HepG2 (cell line): Measurements from ENCODE around the gene TRPT1. TPM values are rescaled to one million over a fixed set of nuclear protein-coding genes. Genes with fewer than 3 reads are reported as not detected.
A peak's percentile ranks its signal among the peaks of the same experiment; 100 is the strongest.

Experiments used
- ATF7 ChIP-seq, 2 experiments: fragments of 450-650 bp in 1 of 2; sonication (generic) in 1 of 2; formaldehyde crosslinking in 1 of 2; IDR thresholded peaks; 2 replicates each; pipeline versions ENCODE4 v1.4.0 to v1.6.1; 2016 to 2020; ENCODE audit warnings: antibody characterized with exemption in 1 of 2, mild to moderate bottlenecking in 1 of 2, missing genetic modification reagents in 1 of 2
- CENPT ChIP-seq: sonication (generic); formaldehyde crosslinking; IDR thresholded peaks from 2 replicates; pipeline ENCODE4 v1.8.0; 2022; ENCODE audit warnings: low read depth, mild to moderate bottlenecking, moderate library complexity, missing genetic modification reagents
- EEA1 ChIP-seq: sonication (generic); formaldehyde crosslinking; IDR thresholded peaks from 2 replicates; pipeline ENCODE4 v1.5.1; 2020; ENCODE audit warnings: mild to moderate bottlenecking, missing genetic modification reagents, borderline replicate concordance
- GLMP ChIP-seq: sonication (generic); formaldehyde crosslinking; IDR thresholded peaks from 2 replicates; pipeline ENCODE4 v1.9.0; 2021; ENCODE audit warnings: missing genetic modification reagents, mild to moderate bottlenecking, borderline replicate concordance
- IRF2 ChIP-seq: IDR thresholded peaks from 2 replicates; pipeline ENCODE4 v1.6.1; 2018; ENCODE audit warnings: missing genetic modification reagents, missing compliant biosample characterization
- JUN ChIP-seq: sonication (generic); formaldehyde crosslinking; IDR thresholded peaks from 2 replicates; pipeline ENCODE4 v1.4.0; 2020; ENCODE audit warnings: mild to moderate bottlenecking, missing genetic modification reagents
- KLF15 ChIP-seq: sonication (generic); formaldehyde crosslinking; IDR thresholded peaks from 2 replicates; pipeline ENCODE4 v1.8.1; 2023; ENCODE audit warnings: borderline replicate concordance, mild to moderate bottlenecking, inconsistent platforms, missing genetic modification reagents, mixed read lengths
- MIER2 ChIP-seq: IDR thresholded peaks from 2 replicates; pipeline ENCODE4 v1.6.1; 2016; ENCODE audit warnings: missing biosample characterization, missing genetic modification reagents
- MIXL1 ChIP-seq: IDR thresholded peaks from 2 replicates; pipeline ENCODE4 v1.6.1; 2016
- REPIN1 ChIP-seq: sonication (generic); formaldehyde crosslinking; IDR thresholded peaks from 2 replicates; pipeline ENCODE4 v1.8.0; 2022; ENCODE audit warnings: missing genetic modification reagents, low read depth, mild to moderate bottlenecking, borderline replicate concordance
- SMAD1 ChIP-seq: sonication (generic); formaldehyde crosslinking; IDR thresholded peaks from 2 replicates; pipeline ENCODE4 v1.4.0; 2020; ENCODE audit warnings: missing genetic modification reagents, low read depth, mild to moderate bottlenecking, borderline replicate concordance
- SPEN ChIP-seq: sonication (generic); formaldehyde crosslinking; IDR thresholded peaks from 2 replicates; pipeline ENCODE4 v1.5.1; 2020; ENCODE audit warnings: low read depth, mild to moderate bottlenecking, missing genetic modification reagents
- ZNF136 ChIP-seq: sonication (generic); formaldehyde crosslinking; IDR thresholded peaks from 2 replicates; pipeline ENCODE4 v1.8.1; 2022; ENCODE audit warnings: low read depth, mild to moderate bottlenecking, moderate library complexity, missing genetic modification reagents
- ZNF251 ChIP-seq: sonication (generic); formaldehyde crosslinking; IDR thresholded peaks from 2 replicates; pipeline ENCODE4 v1.9.0; 2021; ENCODE audit warnings: mild to moderate bottlenecking, missing genetic modification reagents
- ZNF564 ChIP-seq: sonication (generic); formaldehyde crosslinking; IDR thresholded peaks from 2 replicates; pipeline ENCODE4 v1.8.1; 2023; ENCODE audit warnings: mild to moderate bottlenecking, missing genetic modification reagents
- ZNF660 ChIP-seq: sonication (generic); formaldehyde crosslinking; IDR thresholded peaks from 2 replicates; pipeline ENCODE4 v1.5.1; 2020; ENCODE audit warnings: mild to moderate bottlenecking, low read depth, missing genetic modification reagents, borderline replicate concordance
- polyA plus RNA-seq, 8 experiments: library from polyadenylated mRNA; depleted of rRNA in 3 of 8; stranded (reverse) in 7 of 8; unstranded in 1 of 8; fragments of >200 nt; fragmentation: Illumina TruSeq in 4 of 8; extraction: Trizol in 4 of 8; gene quantifications; 2 replicates each; pipeline versions ENCODE4 v1.2.1 to v1.2.3, GENCODE V29; 2011 to 2016; ENCODE audit warnings: low read depth in 4 of 8, missing spikeins in 1 of 8, mixed read lengths in 1 of 8; ENCODE audit not compliant: insufficient read depth in 1 of 8
- total RNA-seq, 5 experiments: library from RNA; depleted of rRNA; stranded (reverse); fragments of >200 nt; fragmentation: Illumina TruSeq; extraction: Trizol; gene quantifications; 2 replicates each; pipeline ENCODE4 v1.2.3, GENCODE V29; 2016; ENCODE audit warnings: low read depth in 1 of 5
- TF ChIP-seq, protein P1 (sequence below): sonication (generic); formaldehyde crosslinking; IDR thresholded peaks from 2 replicates; pipeline ENCODE4 v1.4.0; 2020; ENCODE audit warnings: missing genetic modification reagents
- TF ChIP-seq, protein P2 (sequence below): IDR thresholded peaks from 2 replicates; pipeline ENCODE4 v1.6.1; 2016; ENCODE audit warnings: missing biosample characterization, missing genetic modification reagents, low read depth
- TF ChIP-seq, protein P3 (sequence below): sonication (generic); formaldehyde crosslinking; IDR thresholded peaks from 2 replicates; pipeline ENCODE4 v1.4.0; 2020; ENCODE audit warnings: missing genetic modification reagents
- TF ChIP-seq, protein P4 (sequence below): sonication (generic); formaldehyde crosslinking; IDR thresholded peaks from 2 replicates; pipeline ENCODE4 v1.8.1; 2023; ENCODE audit warnings: mild to moderate bottlenecking, missing genetic modification reagents

TRPT1 gene
- total and polyA plus RNA-seq, 2 of the 13 experiments (the other 11 are each of a cell fraction or from before 2014, with no cell fraction given): 24.8 to 40.7 TPM

GRCh38 chr11:64185693-64186491, 40.1 kb downstream of the TRPT1 start, which contains the start of gene STIP1 (continued):
- TF ChIP-seq GLMP: no peak
- TF ChIP-seq MIXL1 (CRISPR knock-in tag): no peak
- 0 out of 2 replicates have a peak, but pooled peaks have one; percentile 16 for TF ChIP-seq ZNF136
- no peak for TF ChIP-seq MIER2 (CRISPR knock-in tag)
- 0 out of 2 replicates have a peak, but pooled peaks have one; percentile 35 for TF ChIP-seq KLF15 (CRISPR knock-in tag)
- no peak for TF ChIP-seq CENPT (CRISPR knock-in tag)
- TF ChIP-seq, protein P1, sequence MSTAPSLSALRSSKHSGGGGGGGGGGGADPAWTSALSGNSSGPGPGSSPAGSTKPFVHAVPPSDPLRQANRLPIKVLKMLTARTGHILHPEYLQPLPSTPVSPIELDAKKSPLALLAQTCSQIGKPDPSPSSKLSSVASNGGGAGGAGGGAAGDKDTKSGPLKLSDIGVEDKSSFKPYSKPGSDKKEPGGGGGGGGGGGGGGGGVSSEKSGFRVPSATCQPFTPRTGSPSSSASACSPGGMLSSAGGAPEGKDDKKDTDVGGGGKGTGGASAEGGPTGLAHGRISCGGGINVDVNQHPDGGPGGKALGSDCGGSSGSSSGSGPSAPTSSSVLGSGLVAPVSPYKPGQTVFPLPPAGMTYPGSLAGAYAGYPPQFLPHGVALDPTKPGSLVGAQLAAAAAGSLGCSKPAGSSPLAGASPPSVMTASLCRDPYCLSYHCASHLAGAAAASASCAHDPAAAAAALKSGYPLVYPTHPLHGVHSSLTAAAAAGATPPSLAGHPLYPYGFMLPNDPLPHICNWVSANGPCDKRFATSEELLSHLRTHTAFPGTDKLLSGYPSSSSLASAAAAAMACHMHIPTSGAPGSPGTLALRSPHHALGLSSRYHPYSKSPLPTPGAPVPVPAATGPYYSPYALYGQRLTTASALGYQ (CRISPR knock-in tag): no peak
- TF ChIP-seq ZNF564 (CRISPR knock-in tag): no peak
- TF ChIP-seq, protein P2, sequence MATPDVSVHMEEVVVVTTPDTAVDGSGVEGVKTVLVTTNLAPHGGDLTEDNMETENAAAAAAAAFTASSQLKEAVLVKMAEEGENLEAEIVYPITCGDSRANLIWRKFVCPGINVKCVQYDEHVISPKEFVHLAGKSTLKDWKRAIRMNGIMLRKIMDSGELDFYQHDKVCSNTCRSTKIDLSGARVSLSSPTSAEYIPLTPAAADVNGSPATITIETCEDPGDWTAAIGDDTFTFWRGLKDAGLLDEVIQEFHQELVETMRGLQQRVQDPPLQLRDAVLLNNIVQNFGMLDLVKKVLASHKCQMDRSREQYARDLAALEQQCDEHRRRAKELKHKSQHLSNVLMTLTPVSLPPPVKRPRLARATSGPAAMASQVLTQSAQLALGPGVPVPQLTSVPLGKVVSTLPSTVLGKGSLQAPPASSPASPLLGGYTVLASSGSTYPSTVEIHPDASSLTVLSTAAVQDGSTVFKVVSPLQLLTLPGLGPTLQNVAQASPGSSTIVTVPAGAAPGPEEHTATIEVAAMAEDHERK (CRISPR knock-in tag): no peak
- TF ChIP-seq, protein P3, sequence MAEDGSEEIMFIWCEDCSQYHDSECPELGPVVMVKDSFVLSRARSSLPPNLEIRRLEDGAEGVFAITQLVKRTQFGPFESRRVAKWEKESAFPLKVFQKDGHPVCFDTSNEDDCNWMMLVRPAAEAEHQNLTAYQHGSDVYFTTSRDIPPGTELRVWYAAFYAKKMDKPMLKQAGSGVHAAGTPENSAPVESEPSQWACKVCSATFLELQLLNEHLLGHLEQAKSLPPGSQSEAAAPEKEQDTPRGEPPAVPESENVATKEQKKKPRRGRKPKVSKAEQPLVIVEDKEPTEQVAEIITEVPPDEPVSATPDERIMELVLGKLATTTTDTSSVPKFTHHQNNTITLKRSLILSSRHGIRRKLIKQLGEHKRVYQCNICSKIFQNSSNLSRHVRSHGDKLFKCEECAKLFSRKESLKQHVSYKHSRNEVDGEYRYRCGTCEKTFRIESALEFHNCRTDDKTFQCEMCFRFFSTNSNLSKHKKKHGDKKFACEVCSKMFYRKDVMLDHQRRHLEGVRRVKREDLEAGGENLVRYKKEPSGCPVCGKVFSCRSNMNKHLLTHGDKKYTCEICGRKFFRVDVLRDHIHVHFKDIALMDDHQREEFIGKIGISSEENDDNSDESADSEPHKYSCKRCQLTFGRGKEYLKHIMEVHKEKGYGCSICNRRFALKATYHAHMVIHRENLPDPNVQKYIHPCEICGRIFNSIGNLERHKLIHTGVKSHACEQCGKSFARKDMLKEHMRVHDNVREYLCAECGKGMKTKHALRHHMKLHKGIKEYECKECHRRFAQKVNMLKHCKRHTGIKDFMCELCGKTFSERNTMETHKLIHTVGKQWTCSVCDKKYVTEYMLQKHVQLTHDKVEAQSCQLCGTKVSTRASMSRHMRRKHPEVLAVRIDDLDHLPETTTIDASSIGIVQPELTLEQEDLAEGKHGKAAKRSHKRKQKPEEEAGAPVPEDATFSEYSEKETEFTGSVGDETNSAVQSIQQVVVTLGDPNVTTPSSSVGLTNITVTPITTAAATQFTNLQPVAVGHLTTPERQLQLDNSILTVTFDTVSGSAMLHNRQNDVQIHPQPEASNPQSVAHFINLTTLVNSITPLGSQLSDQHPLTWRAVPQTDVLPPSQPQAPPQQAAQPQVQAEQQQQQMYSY (CRISPR knock-in tag): 0 out of 2 replicates have a peak, but pooled peaks have one; percentile 80
- no peak for TF ChIP-seq ZNF660 (CRISPR knock-in tag)
- TF ChIP-seq ATF7 (IDR thresholded peaks at IDR 0.05): no peak
- no peak for TF ChIP-seq ATF7 (CRISPR knock-in tag; IDR thresholded peaks at IDR 0.05)
- no peak for TF ChIP-seq SPEN (CRISPR knock-in tag)
- no peak for TF ChIP-seq JUN (CRISPR knock-in tag)
- TF ChIP-seq REPIN1 (CRISPR knock-in tag): no peak
- TF ChIP-seq SMAD1: no peak
- no peak for TF ChIP-seq EEA1 (CRISPR knock-in tag)
- peak; percentile 59; the same call in 1 of the 2 replicates for TF ChIP-seq IRF2 (CRISPR knock-in tag)
- no peak for TF ChIP-seq ZNF251 (CRISPR knock-in tag)
- TF ChIP-seq, protein P4, sequence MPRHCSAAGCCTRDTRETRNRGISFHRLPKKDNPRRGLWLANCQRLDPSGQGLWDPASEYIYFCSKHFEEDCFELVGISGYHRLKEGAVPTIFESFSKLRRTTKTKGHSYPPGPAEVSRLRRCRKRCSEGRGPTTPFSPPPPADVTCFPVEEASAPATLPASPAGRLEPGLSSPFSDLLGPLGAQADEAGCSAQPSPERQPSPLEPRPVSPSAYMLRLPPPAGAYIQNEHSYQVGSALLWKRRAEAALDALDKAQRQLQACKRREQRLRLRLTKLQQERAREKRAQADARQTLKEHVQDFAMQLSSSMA (CRISPR knock-in tag): no peak
